K562 (cell line): ENCODE measurements around the gene DBH. TPM values are rescaled to one million over a fixed set of nuclear protein-coding genes. Genes with fewer than 3 reads are reported as not detected.

ENCODE experiments used
- ATAC-seq: fragments of 200-7000 bp; cut with Tn5 transposase; 3 replicates; pipeline ENCODE4 v1.9.1; 2020; ENCODE audit warnings: moderate library complexity
- BruUV-seq: library from RNA; stranded (reverse); fragments of 400-500 nt; replicated peaks from 2 replicates; lab custom pipeline; 2021; lab: Mats Ljungman, UMichigan
- CTCF ChIA-PET: fragments of 300-600 bp; formaldehyde crosslinking; extraction: SDS; loops from one replicate; lab custom pipeline; 2021; ENCODE audit warnings: low intra/inter-chr PET ratio; lab: Yijun Ruan, JAX
- POLR2A ChIA-PET: fragments of 300-600, 350-650 bp; sonication (Branson Sonifier 250); formaldehyde crosslinking; extraction: SDS; loops from one replicate; lab custom pipeline; 2021; ENCODE audit warnings: antibody characterized with exemption, inconsistent platforms; lab: Yijun Ruan, JAX
- DNase-seq, 4 experiments: peaks; one replicate each; pipeline versions ENCODE4 v3.0.0 to v3.0.0-alpha.2; 2011 to 2018; ENCODE audit warnings: low spot score in 3 of 4, mixed read lengths in 3 of 4; ENCODE audit errors: extremely low read depth in 1 of 4
- FAIRE-seq: peaks from 2 replicates; lab custom pipeline; 2011; peaks lifted over from hg19 to GRCh38; lab: Jason Lieb, UNC
- H2AFZ ChIP-seq: 2 replicates; pipeline ENCODE4 v1.6.0; 2011; ENCODE audit warnings: low read depth, low read length, control low read depth, inconsistent platforms
- H3K27ac ChIP-seq: fragments of 200-600 bp; 3 replicates; pipeline ENCODE4 v1.8.0; 2011; ENCODE audit warnings: low read depth, mild to moderate bottlenecking, control low read depth, inconsistent platforms, low read length, moderate library complexity, mixed read lengths; ENCODE audit errors: extremely low read depth
- H3K27me3 ChIP-seq, 2 experiments: fragments of 300-600 bp in 1 of 2; 2 replicates in 1 of 2; 3 replicates in 1 of 2; pipeline versions ENCODE4 v1.6.0 to v1.8.0; 2011; ENCODE audit warnings: inconsistent platforms in 2 of 2, low read length in 2 of 2, mild to moderate bottlenecking in 1 of 2, mixed read lengths in 1 of 2, moderate library complexity in 1 of 2; ENCODE audit not compliant: control insufficient read depth in 2 of 2, insufficient read depth in 2 of 2
- H3K36me3 ChIP-seq: fragments of 300-600 bp; 3 replicates; pipeline ENCODE4 v1.8.0; 2011; ENCODE audit warnings: mild to moderate bottlenecking, low read length, inconsistent platforms; ENCODE audit not compliant: control insufficient read depth, insufficient read depth
- H3K4me1 ChIP-seq, 2 experiments: fragments of 200-600 bp in 1 of 2; replicated peaks in 1 of 2; 2 replicates in 1 of 2; 3 replicates in 1 of 2; pipeline versions ENCODE4 v1.5.1 to v1.8.0; 2011; ENCODE audit warnings: inconsistent platforms in 2 of 2, low read length in 2 of 2, mild to moderate bottlenecking in 1 of 2, mixed read lengths in 1 of 2, moderate library complexity in 1 of 2; ENCODE audit not compliant: control insufficient read depth in 2 of 2, insufficient read depth in 2 of 2
- H3K4me2 ChIP-seq: 2 replicates; pipeline ENCODE4 v1.6.1; 2011; ENCODE audit warnings: low read length, control low read depth, inconsistent platforms, mixed read lengths; ENCODE audit not compliant: insufficient read depth
- H3K4me3 ChIP-seq: fragments of 200-600 bp; sonication (generic), shearing (Covaris generic); 2 replicates; pipeline ENCODE4 v1.5.1; 2016; ENCODE audit warnings: control low read depth, inconsistent platforms
- H3K79me2 ChIP-seq: fragments of 200-600 bp; 3 replicates; pipeline ENCODE4 v1.8.0; 2011; ENCODE audit warnings: low read length, inconsistent platforms; ENCODE audit not compliant: control insufficient read depth, insufficient read depth
- H3K9ac ChIP-seq, 2 experiments: 2 replicates each; pipeline versions ENCODE4 v1.6.0 to v1.6.1; 2011; ENCODE audit warnings: low read depth in 2 of 2, low read length in 2 of 2, control low read depth in 1 of 2, inconsistent platforms in 1 of 2, mild to moderate bottlenecking in 1 of 2, mixed read lengths in 1 of 2; ENCODE audit not compliant: insufficient read depth in 1 of 2
- H3K9me1 ChIP-seq: one replicate; pipeline ENCODE4 v1.6.0; 2011; ENCODE audit warnings: inconsistent platforms, mild to moderate bottlenecking, low read length, moderate library complexity; ENCODE audit not compliant: control insufficient read depth, insufficient read depth
- H3K9me3 ChIP-seq: replicated peaks from 2 replicates; pipeline ENCODE4 v1.5.1; 2011; ENCODE audit warnings: low read depth, low read length, inconsistent platforms; ENCODE audit not compliant: control insufficient read depth, insufficient read depth
- H4K20me1 ChIP-seq: replicated peaks from 2 replicates; pipeline ENCODE4 v1.6.1; 2011; ENCODE audit warnings: low read length, inconsistent platforms, mixed read lengths; ENCODE audit not compliant: control insufficient read depth, insufficient read depth
- WGBS: fragments of 100-300 bp; shearing (Covaris generic); methylation state at CpG from one replicate; pipeline ENCODE4 v1.1.6; 2016; ENCODE audit warnings: low coverage, mixed read lengths; ENCODE audit not compliant: insufficient coverage; ENCODE audit errors: missing lambda C conversion rate; 5-methylcytosine and 5-hydroxymethylcytosine counted together
- in situ Hi-C: fragments of 300-500 bp; cut with MboI; formaldehyde crosslinking; loops from 4 replicates; pipeline ENCODE4 v1.15.0; 2018; ENCODE audit warnings: inconsistent platforms, mixed read lengths
- intact Hi-C: fragments of 100-400 bp; cut with micrococcal nuclease; formaldehyde crosslinking; loops from 2 replicates; pipeline ENCODE4 v1.14.2; 2022
- polyA plus RNA-seq, 8 experiments: library from polyadenylated mRNA; depleted of rRNA in 4 of 8; stranded (reverse) in 5 of 8; unstranded in 3 of 8; fragments of >200 nt; fragmentation: Nextera tagmentation in 2 of 8; fragmentation: Illumina TruSeq in 1 of 8; extraction: Ambion mirVana in 2 of 8; extraction: Trizol in 1 of 8; gene quantifications; 2 replicates each; pipeline versions ENCODE4 v1.2.1 to v1.2.3, GENCODE V29; 2011 to 2014; ENCODE audit warnings: inconsistent platforms in 1 of 8, missing spikeins in 1 of 8
- total RNA-seq, 7 experiments: library from RNA; depleted of rRNA in 6 of 7; stranded (reverse); fragments of >200 nt in 6 of 7; fragmentation: Illumina TruSeq in 2 of 7; extraction: Trizol in 2 of 7; gene quantifications; 2 replicates each; pipeline versions ENCODE4 v1.2.1 to v1.2.3, GENCODE V29; 2011 to 2021; ENCODE audit warnings: low replicate concordance in 1 of 7
- TF ChIP-seq, protein P1 (sequence below): sonication (generic); formaldehyde crosslinking; IDR thresholded peaks from 2 replicates; pipeline ENCODE4 v1.8.0; 2022; ENCODE audit warnings: mild to moderate bottlenecking, missing genetic modification reagents, borderline replicate concordance

The DBH gene
- total and polyA plus RNA-seq, 9 of the 15 experiments (the other 6 are each of a cell fraction or from before 2014, with no cell fraction given), result not detected

DNA sequence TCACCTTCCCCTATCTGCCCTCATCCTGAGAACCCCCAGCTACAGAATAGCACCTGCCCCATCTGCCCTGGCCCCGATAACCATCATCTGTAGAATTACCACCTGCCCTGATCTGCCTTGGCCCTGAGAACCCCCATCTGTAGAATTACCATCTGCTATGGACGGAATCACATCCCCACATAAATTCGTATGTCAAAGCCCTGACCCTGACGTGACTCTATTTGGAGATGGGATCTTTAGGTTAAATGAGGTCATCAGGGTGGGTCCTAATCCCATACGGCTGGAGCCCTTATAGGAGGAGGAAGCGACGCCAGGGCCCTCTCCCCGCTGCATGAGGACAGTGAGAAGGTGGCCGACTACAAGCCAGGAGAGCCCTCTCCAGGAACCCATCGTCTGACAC, 69.4 kb downstream of the DBH start:
- no peaks in the 10 kb centered on the region for H3K9me1 ChIP-seq
- DNase-seq, result no peak
- in situ Hi-C loops, result no loop called here
- H3K9me3 ChIP-seq, result no peaks in the 10 kb centered on the region
- no peaks in the 10 kb centered on the region for H3K79me2 ChIP-seq
- TF ChIP-seq, protein P1, sequence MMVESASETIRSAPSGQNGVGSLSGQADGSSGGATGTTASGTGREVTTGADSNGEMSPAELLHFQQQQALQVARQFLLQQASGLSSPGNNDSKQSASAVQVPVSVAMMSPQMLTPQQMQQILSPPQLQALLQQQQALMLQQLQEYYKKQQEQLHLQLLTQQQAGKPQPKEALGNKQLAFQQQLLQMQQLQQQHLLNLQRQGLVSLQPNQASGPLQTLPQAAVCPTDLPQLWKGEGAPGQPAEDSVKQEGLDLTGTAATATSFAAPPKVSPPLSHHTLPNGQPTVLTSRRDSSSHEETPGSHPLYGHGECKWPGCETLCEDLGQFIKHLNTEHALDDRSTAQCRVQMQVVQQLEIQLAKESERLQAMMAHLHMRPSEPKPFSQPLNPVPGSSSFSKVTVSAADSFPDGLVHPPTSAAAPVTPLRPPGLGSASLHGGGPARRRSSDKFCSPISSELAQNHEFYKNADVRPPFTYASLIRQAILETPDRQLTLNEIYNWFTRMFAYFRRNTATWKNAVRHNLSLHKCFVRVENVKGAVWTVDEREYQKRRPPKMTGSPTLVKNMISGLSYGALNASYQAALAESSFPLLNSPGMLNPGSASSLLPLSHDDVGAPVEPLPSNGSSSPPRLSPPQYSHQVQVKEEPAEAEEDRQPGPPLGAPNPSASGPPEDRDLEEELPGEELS (CRISPR knock-in tag), result no peak
- no TSS peak for BruUV-seq
- no peak for ATAC-seq
- H3K27ac ChIP-seq, result no peak overlapping the region
- WGBS, result 2% methylated on average over 10 of the region's 10 CpGs
- no peak overlapping the region for H3K9ac ChIP-seq
- POLR2A ChIA-PET, result interaction anchor here (0.6 kb wide), 1 partner anchor 225 kb away, joined by 3 read pairs; no protein-coding TSS in a partner anchor
- CTCF ChIA-PET, result no interaction called here
- no peaks in the 10 kb centered on the region for H3K36me3 ChIP-seq
- FAIRE-seq, result no peak
- H4K20me1 ChIP-seq, result peaks cover 4% of the 10 kb centered on the region; the same call in 1 of the 2 replicates
- no peak overlapping the region for H3K4me2 ChIP-seq
- intact Hi-C loops, result no loop called here
- H3K4me3 ChIP-seq, result no peak overlapping the region
- no peak overlapping the region for H2AFZ ChIP-seq
- H3K27me3 ChIP-seq, result peaks cover 22 to 54% of the 10 kb centered on the region in 2 experiments; a peak in 4 of 5 replicates
- H3K4me1 ChIP-seq, result peaks cover 0 to under 1% of the 10 kb centered on the region in 2 experiments; a peak in 1 of 5 replicates
